Smooth muscle cell (in vitro differentiated cells): ENCODE results near the gene PICK1. TPM values are rescaled to one million over a fixed set of nuclear protein-coding genes. Genes with fewer than 3 reads are reported as not detected.

Experiments used
- DNase-seq: peaks from one replicate; lab custom pipeline; 2025; ENCODE audit not compliant: unreplicated experiment; lab: John Stamatoyannopoulos, UW
- H2AFZ ChIP-seq: fragments of 200-600 bp; sonication (generic); 2 replicates; pipeline ENCODE4 v1.6.0; 2016; ENCODE audit warnings: antibody characterized with exemption, low read depth, mild to moderate bottlenecking
- H3F3A ChIP-seq: fragments of 200-600 bp; sonication (generic); 2 replicates; pipeline ENCODE4 v1.6.0; 2017; ENCODE audit warnings: antibody characterized with exemption, low read depth
- H3K27ac ChIP-seq: fragments of 200-600 bp; sonication (generic); 2 replicates; pipeline ENCODE4 v1.5.1; 2016; ENCODE audit warnings: low read depth, mild to moderate bottlenecking
- H3K27me3 ChIP-seq: fragments of 200-600 bp; sonication (generic); 2 replicates; pipeline ENCODE4 v1.6.1; 2016; ENCODE audit warnings: low read depth, mild to moderate bottlenecking
- H3K36me3 ChIP-seq: fragments of 200-600 bp; sonication (generic); 2 replicates; pipeline ENCODE4 v1.5.1; 2016; ENCODE audit warnings: low read depth
- H3K4me1 ChIP-seq: fragments of 200-600 bp; sonication (generic); 2 replicates; pipeline ENCODE4 v1.5.1; 2016; ENCODE audit warnings: low read depth
- H3K4me2 ChIP-seq: fragments of 200-600 bp; sonication (generic); 2 replicates; pipeline ENCODE4 v1.6.0; 2016; ENCODE audit warnings: mild to moderate bottlenecking
- H3K4me3 ChIP-seq: fragments of 200-600 bp; sonication (generic); 2 replicates; pipeline ENCODE4 v1.5.1; 2016; ENCODE audit warnings: mild to moderate bottlenecking
- H3K79me2 ChIP-seq: fragments of 200-600 bp; sonication (generic); 2 replicates; pipeline ENCODE4 v1.6.0; 2016; ENCODE audit warnings: low read depth, mild to moderate bottlenecking
- H3K9ac ChIP-seq: fragments of 200-600 bp; sonication (generic); 2 replicates; pipeline ENCODE4 v1.6.0; 2016; ENCODE audit warnings: low read depth
- H3K9me3 ChIP-seq: fragments of 200-600 bp; sonication (generic); replicated peaks from 2 replicates; pipeline ENCODE4 v1.5.1; 2016; ENCODE audit warnings: low read depth
- H4K20me1 ChIP-seq: fragments of 200-600 bp; sonication (generic); 2 replicates; pipeline ENCODE4 v1.6.0; 2016; ENCODE audit warnings: low read depth
- CTCF ChIP-seq: fragments of 200-600 bp; sonication (generic); IDR thresholded peaks from 2 replicates; pipeline ENCODE4 v1.5.1; 2017; ENCODE audit warnings: borderline replicate concordance, mild to moderate bottlenecking, antibody characterized with exemption; ENCODE audit not compliant: insufficient read depth, poor library complexity, severe bottlenecking
- WGBS: methylation state at CpG from one replicate; pipeline ENCODE4 v1.1.7; 2016; ENCODE audit warnings: low lambda C conversion rate; 5-methylcytosine and 5-hydroxymethylcytosine counted together
- polyA plus RNA-seq: library from polyadenylated mRNA; unstranded; fragments of >200 nt; fragmentation: Nextera tagmentation; extraction: Ambion mirVana; gene quantifications from 2 replicates; pipeline ENCODE4 v1.2.1, GENCODE V29; 2016
- total RNA-seq: library from RNA; depleted of rRNA; stranded (reverse); fragments of >200 nt; gene quantifications from 2 replicates; pipeline ENCODE4 v1.2.3, GENCODE V29; 2014

Gene PICK1
- total and polyA plus RNA-seq, 2 experiments from 2014 or later = 8.8 to 17.5 TPM

GRCh38 chr22:38085056-38085455 lies 27.9 kb downstream of the PICK1 start:
- no peak overlapping the region for H3K4me2 ChIP-seq
- WGBS = 93% methylated on average over 12 of the region's 12 CpGs
- H3K4me3 ChIP-seq = no peak overlapping the region
- H4K20me1 ChIP-seq = no peaks in the 10 kb centered on the region
- TF ChIP-seq CTCF = no peak
- no peak overlapping the region for H3K9ac ChIP-seq
- H3K4me1 ChIP-seq = peaks cover 22% of the 10 kb centered on the region
- H3F3A ChIP-seq = no peaks in the 10 kb centered on the region
- H3K36me3 ChIP-seq = no peaks in the 10 kb centered on the region
- no peaks in the 10 kb centered on the region for H3K9me3 ChIP-seq
- no peak overlapping the region for H3K27ac ChIP-seq
- no peaks in the 10 kb centered on the region for H3K79me2 ChIP-seq
- no peak overlapping the region for H2AFZ ChIP-seq
- no peak for DNase-seq
- H3K27me3 ChIP-seq = peaks cover 4% of the 10 kb centered on the region

- H3K4me2 ChIP-seq = no peak overlapping the region
- H3K79me2 ChIP-seq = no peaks in the 10 kb centered on the region
- no peak overlapping the region for H3K4me3 ChIP-seq
- no peak overlapping the region for H3K9ac ChIP-seq
- DNase-seq = no peak
- H3F3A ChIP-seq = no peaks in the 10 kb centered on the region
- no peaks in the 10 kb centered on the region for H3K9me3 ChIP-seq
- no peaks in the 10 kb centered on the region for H4K20me1 ChIP-seq
- H2AFZ ChIP-seq = no peak overlapping the region
- H3K27ac ChIP-seq = no peak overlapping the region
- peaks cover 4% of the 10 kb centered on the region for H3K27me3 ChIP-seq
- no peak for TF ChIP-seq CTCF
- no peaks in the 10 kb centered on the region for H3K36me3 ChIP-seq
- peaks cover 22% of the 10 kb centered on the region for H3K4me1 ChIP-seq
- 79% methylated on average over 5 of the region's 5 CpGs for WGBS
These were observed 28.3 kb downstream of the PICK1 start for GRCh38 chr22:38085501-38085900.

GRCh38 chr22:38086001-38086845 lies 29.0 kb downstream of the PICK1 start:
- Histone ChIP-seq H2AFZ (no peak overlapping the region), H3K9ac (no peak overlapping the region), H3K36me3 (no peaks in the 10 kb centered on the region), H3K4me2 (no peak overlapping the region), H3K27me3 (peaks cover 4% of the 10 kb centered on the region), H3K79me2 (no peaks in the 10 kb centered on the region), H4K20me1 (no peaks in the 10 kb centered on the region), H3K9me3 (no peaks in the 10 kb centered on the region), H3F3A (no peaks in the 10 kb centered on the region), H3K4me3 (no peak overlapping the region), H3K27ac (no peak overlapping the region), H3K4me1 (peaks cover 22% of the 10 kb centered on the region)
- TF ChIP-seq CTCF = no peak
- WGBS = 86% methylated on average over 16 of the region's 25 CpGs
- no peak for DNase-seq

- H2AFZ ChIP-seq = no peak overlapping the region
- H4K20me1 ChIP-seq = no peaks in the 10 kb centered on the region
- no peaks in the 10 kb centered on the region for H3K36me3 ChIP-seq
- no peak overlapping the region for H3K27ac ChIP-seq
- peaks cover 18% of the 10 kb centered on the region for H3K4me1 ChIP-seq
- DNase-seq = no peak
- no peaks in the 10 kb centered on the region for H3K79me2 ChIP-seq
- H3K9ac ChIP-seq = no peak overlapping the region
- no peaks in the 10 kb centered on the region for H3K9me3 ChIP-seq
- no peak overlapping the region for H3K4me3 ChIP-seq
- 95% methylated on average over 13 of the region's 13 CpGs for WGBS
- no peaks in the 10 kb centered on the region for H3K27me3 ChIP-seq
- H3K4me2 ChIP-seq = no peak overlapping the region
- H3F3A ChIP-seq = no peaks in the 10 kb centered on the region
- TF ChIP-seq CTCF = no peak
These were observed 29.7 kb downstream of the PICK1 start for GRCh38 chr22:38086942-38087341.
